OCI-LY3 (cell line): ENCODE measurements around the gene LY6G6C.
A peak's percentile ranks its signal among the peaks of the same experiment; 100 is the strongest.

Experiments
- H2AFZ ChIP-seq: fragments of 200-600, 300-600 bp; shearing (Covaris generic); 2 replicates; pipeline ENCODE4 v1.6.0; 2014; ENCODE audit warnings: antibody characterized with exemption, low read depth, low read length
- H3K27ac ChIP-seq: fragments of 200-600, 300-600 bp; sonication (generic); 2 replicates; pipeline ENCODE4 v1.5.1; 2014; ENCODE audit warnings: mild to moderate bottlenecking, low read length, moderate library complexity, mixed read lengths
- H3K27me3 ChIP-seq: fragments of 200-600, 300-600 bp; sonication (generic); 2 replicates; pipeline ENCODE4 v1.6.1; 2014; ENCODE audit warnings: low read depth, low read length, mixed read lengths
- H3K36me3 ChIP-seq: fragments of 200-600, 300-600 bp; sonication (generic); replicated peaks from 2 replicates; pipeline ENCODE3; 2014; ENCODE audit warnings: low read depth, low read length, mixed read lengths
- H3K4me1 ChIP-seq: fragments of 300-600, 200-600 bp; sonication (generic); 2 replicates; pipeline ENCODE4 v1.6.1; 2014; ENCODE audit warnings: low read length, mixed read lengths
- H3K4me2 ChIP-seq: fragments of 200-600, 300-600 bp; sonication (generic); 2 replicates; pipeline ENCODE4 v1.6.1; 2014; ENCODE audit warnings: low read length, mixed read lengths
- H3K4me3 ChIP-seq: fragments of 300-600, 200-600 bp; sonication (generic); 2 replicates; pipeline ENCODE4 v1.5.1; 2014; ENCODE audit warnings: antibody characterized with exemption, mild to moderate bottlenecking, low read length, moderate library complexity
- H3K79me2 ChIP-seq: fragments of 300-600, 200-600 bp; shearing (Covaris generic); 2 replicates; pipeline ENCODE4 v1.6.1; 2014; ENCODE audit warnings: mild to moderate bottlenecking, low read length, mixed read lengths
- H3K9ac ChIP-seq: fragments of 300-600, 200-600 bp; shearing (Covaris generic); 2 replicates; pipeline ENCODE4 v1.6.0; 2014; ENCODE audit warnings: mild to moderate bottlenecking, low read length, moderate library complexity
- H3K9me3 ChIP-seq: fragments of 200-600, 300-600 bp; shearing (Covaris generic); 2 replicates; pipeline ENCODE4 v1.6.1; 2014; ENCODE audit warnings: low read length, mixed read lengths; ENCODE audit not compliant: insufficient read depth
- H4K20me1 ChIP-seq: fragments of 200-600, 300-600 bp; sonication (generic); 2 replicates; pipeline ENCODE4 v1.6.1; 2016; ENCODE audit warnings: low read length, mixed read lengths; ENCODE audit not compliant: insufficient read depth
- CTCF ChIP-seq: fragments of 200-600, 300-600 bp; sonication (generic); IDR thresholded peaks from 2 replicates; pipeline ENCODE4 v1.5.1; 2014; ENCODE audit warnings: antibody characterized with exemption, low read length, low read depth
- EZH2phosphoT487 ChIP-seq: fragments of 200-600 bp; shearing (Covaris generic); IDR thresholded peaks from 2 replicates; pipeline ENCODE4 v1.6.1; 2018; ENCODE audit warnings: antibody characterized with exemption, mixed run types, low read depth

LY6G6C gene

GRCh38 chr6:31702819-31703716, 18.5 kb downstream of the LY6G6C start, which contains the start of gene ABHD16A:
Gene ABHD16A, minus strand, starts transcription at chr6:31703324. Its CDS starts 43 bp downstream, at chr6:31703281.
- Histone ChIP-seq H3K79me2 (peaks cover 18% of the 10 kb centered on the region), H3K4me3 (peak within 1 kb of the TSS; percentile 96), H2AFZ (peak within 1 kb of the TSS; percentile 76), H3K36me3 (no peaks in the 10 kb centered on the region), H3K4me2 (peak within 1 kb of the TSS; percentile 100), H3K27me3 (no peaks in the 10 kb centered on the region), H4K20me1 (no peaks in the 10 kb centered on the region), H3K9me3 (no peaks in the 10 kb centered on the region), H3K27ac (peak within 1 kb of the TSS; percentile 69), H3K4me1 (peaks cover 12% of the 10 kb centered on the region), H3K9ac (peak within 1 kb of the TSS; percentile 86)
- TF ChIP-seq CTCF = no peak
- no peak for TF ChIP-seq EZH2phosphoT487

GRCh38 chr6:31702405-31702818, 19.1 kb downstream of the LY6G6C start:
- Histone ChIP-seq H4K20me1 (no peaks in the 10 kb centered on the region), H3K27ac (no peak overlapping the region), H3K79me2 (peaks cover 18% of the 10 kb centered on the region), H3K27me3 (no peaks in the 10 kb centered on the region), H3K4me3 (peak overlapping the region; percentile 96), H3K9me3 (no peaks in the 10 kb centered on the region), H3K4me2 (peak overlapping the region; percentile 100), H3K36me3 (no peaks in the 10 kb centered on the region), H3K4me1 (peaks cover 12% of the 10 kb centered on the region), H3K9ac (peak overlapping the region; percentile 86), H2AFZ (no peak overlapping the region)
- no peak for TF ChIP-seq EZH2phosphoT487
- no peak for TF ChIP-seq CTCF

GRCh38 chr6:31701666-31702404, 19.7 kb downstream of the LY6G6C start:
- Histone ChIP-seq H3K4me1 (peaks cover 12% of the 10 kb centered on the region), H3K9ac (peak overlapping the region; percentile 86), H3K36me3 (no peaks in the 10 kb centered on the region), H3K9me3 (no peaks in the 10 kb centered on the region), H3K27ac (no peak overlapping the region), H3K4me3 (peak overlapping the region; percentile 96), H3K27me3 (no peaks in the 10 kb centered on the region), H3K4me2 (peak overlapping the region; percentile 100), H3K79me2 (peaks cover 18% of the 10 kb centered on the region), H2AFZ (no peak overlapping the region), H4K20me1 (no peaks in the 10 kb centered on the region)
- TF ChIP-seq EZH2phosphoT487 = no peak

GRCh38 chr6:31700740-31701401, 20.7 kb downstream of the LY6G6C start:
- TF ChIP-seq CTCF (no peak), EZH2phosphoT487 (no peak)
- Histone ChIP-seq H4K20me1 (no peaks in the 10 kb centered on the region), H3K4me1 (peaks cover 12% of the 10 kb centered on the region), H3K9me3 (no peaks in the 10 kb centered on the region), H3K79me2 (peaks cover 18% of the 10 kb centered on the region), H3K36me3 (no peaks in the 10 kb centered on the region), H3K4me2 (no peak overlapping the region), H3K4me3 (no peak overlapping the region), H2AFZ (no peak overlapping the region), H3K27ac (no peak overlapping the region), H3K27me3 (no peaks in the 10 kb centered on the region), H3K9ac (no peak overlapping the region)
